Caco-2 (cell line): Measurements from ENCODE around the gene TUBA8. TPM values are rescaled to one million over a fixed set of nuclear protein-coding genes. Genes with fewer than 3 reads are reported as not detected.

ENCODE experiments used
- BruUV-seq: library from RNA; stranded (reverse); fragments of 400-500 nt; replicated peaks from 2 replicates; lab custom pipeline; 2021; lab: Mats Ljungman, UMichigan
- CTCF ChIA-PET: fragments of 300-600 bp; sonication (Branson Sonifier 250); formaldehyde crosslinking; loops from one replicate; lab custom pipeline; 2022; ENCODE audit warnings: antibody characterized with exemption; lab: Charles Lee
- POLR2A ChIA-PET: fragments of 300-600 bp; sonication (Branson Sonifier 250); formaldehyde crosslinking; loops from one replicate; lab custom pipeline; 2022; ENCODE audit warnings: antibody characterized with exemption; lab: Charles Lee
- DNase-seq, 2 experiments: peaks; one replicate each; pipeline versions ENCODE4 v3.0.0 to v3.0.0-alpha.2; 2020 to 2022
- H3K27me3 ChIP-seq: replicated peaks from 2 replicates; pipeline ENCODE4 v1.6.0; 2011; ENCODE audit warnings: low read length; ENCODE audit not compliant: control insufficient read depth, insufficient read depth
- H3K36me3 ChIP-seq: 2 replicates; pipeline ENCODE4 v1.5.1; 2011; ENCODE audit warnings: low read length; ENCODE audit not compliant: control insufficient read depth, insufficient read depth
- H3K4me1 ChIP-seq: fragments of 250-450 bp; sonication (Bioruptor Pico); 2 replicates; pipeline ENCODE4 v1.5.1; 2020; ENCODE audit warnings: mild to moderate bottlenecking
- H3K4me3 ChIP-seq: 2 replicates; pipeline ENCODE4 v1.5.1; 2011; ENCODE audit warnings: low read depth, mild to moderate bottlenecking, control low read depth, low read length
- H3K9me3 ChIP-seq: fragments of 250-450 bp; sonication (Bioruptor Pico); 2 replicates; pipeline ENCODE4 v1.5.1; 2020; ENCODE audit warnings: mild to moderate bottlenecking, moderate library complexity
- H3K27ac Mint-ChIP-seq: one replicate; pipeline ENCODE4 v1.8.0; 2022; ENCODE audit warnings: mixed read lengths; ENCODE audit not compliant: unreplicated experiment
- H3K27me3 Mint-ChIP-seq: one replicate; pipeline ENCODE4 v1.8.0; 2022; ENCODE audit warnings: mixed read lengths; ENCODE audit not compliant: insufficient read depth, unreplicated experiment
- H3K36me3 Mint-ChIP-seq: one replicate; pipeline ENCODE4 v1.8.0; 2022; ENCODE audit warnings: mild to moderate bottlenecking, mixed read lengths; ENCODE audit not compliant: insufficient read depth, unreplicated experiment
- H3K4me1 Mint-ChIP-seq: one replicate; pipeline ENCODE4 v1.8.0; 2022; ENCODE audit warnings: low read depth, mixed read lengths; ENCODE audit not compliant: unreplicated experiment
- H3K4me3 Mint-ChIP-seq: one replicate; pipeline ENCODE4 v1.8.0; 2022; ENCODE audit warnings: mild to moderate bottlenecking, moderate library complexity, mixed read lengths; ENCODE audit not compliant: unreplicated experiment
- H3K9me3 Mint-ChIP-seq: one replicate; pipeline ENCODE4 v1.8.0; 2022; ENCODE audit warnings: mixed read lengths; ENCODE audit not compliant: unreplicated experiment
- CTCF ChIP-seq, 2 experiments: fragments of 200-600 bp in 1 of 2; IDR thresholded peaks; 1 replicate in 1 of 2; 2 replicates in 1 of 2; pipeline versions ENCODE4 v1.5.1 to v1.8.0; 2011 to 2022; ENCODE audit warnings: antibody characterized with exemption in 1 of 2, control low read depth in 1 of 2, inconsistent platforms in 1 of 2, low read depth in 1 of 2, low read length in 1 of 2, mild to moderate bottlenecking in 1 of 2, moderate library complexity in 1 of 2; ENCODE audit not compliant: insufficient read depth in 1 of 2, severe bottlenecking in 1 of 2, unreplicated experiment in 1 of 2
- intact Hi-C: fragments of 100-400 bp; cut with micrococcal nuclease; formaldehyde crosslinking; loops from one replicate; pipeline ENCODE4 v1.10.0; 2022; ENCODE audit not compliant: unreplicated experiment
- total RNA-seq: library from RNA; stranded (reverse); gene quantifications from 2 replicates; pipeline ENCODE4 v1.2.3, GENCODE V29; 2022

Gene TUBA8
- total RNA-seq, 1 experiment from 2014 or later: 0.73 TPM

GRCh38 chr22:18126606-18127005 is 16.0 kb downstream of the TUBA8 start:
- H3K4me3 Mint-ChIP-seq: no peak overlapping the region
- POLR2A ChIA-PET: no interaction called here

GRCh38 chr22:18130018-18130417 is 19.4 kb downstream of the TUBA8 start:
- Histone ChIP-seq H3K9me3 (no peaks in the 10 kb centered on the region), H3K27me3 (no peaks in the 10 kb centered on the region), H3K36me3 (no peaks in the 10 kb centered on the region), H3K4me3 (no peak overlapping the region), H3K4me1 (no peaks in the 10 kb centered on the region)
- Mint-ChIP-seq H3K4me1 (no peaks in the 10 kb centered on the region), H3K4me3 (no peak overlapping the region), H3K27ac (no peak overlapping the region), H3K9me3 (no peaks in the 10 kb centered on the region), H3K36me3 (peaks cover 5% of the 10 kb centered on the region), H3K27me3 (no peaks in the 10 kb centered on the region)
- BruUV-seq: no TSS peak
- CTCF ChIA-PET: interaction anchor here (1.2 kb wide), 1 partner anchor 27 kb away, joined by 3 read pairs; no protein-coding TSS in a partner anchor
- DNase-seq: no peak
- intact Hi-C loops: no loop called here
- POLR2A ChIA-PET: no interaction called here
- no peak for TF ChIP-seq CTCF (IDR thresholded peaks at IDR 0.05; ENCODE audit: insufficient read depth in 1 of 2, low read depth in 1 of 2, low read length in 1 of 2, severe bottlenecking in 1 of 2, unreplicated experiment in 1 of 2)

More at GRCh38 chr22:18126606-18127005, 16.0 kb downstream of the TUBA8 start:
- BruUV-seq: no TSS peak
- Histone ChIP-seq H3K36me3 (no peaks in the 10 kb centered on the region), H3K4me3 (no peak overlapping the region), H3K4me1 (no peaks in the 10 kb centered on the region), H3K27me3 (no peaks in the 10 kb centered on the region), H3K9me3 (no peaks in the 10 kb centered on the region)
- no peak for TF ChIP-seq CTCF (IDR thresholded peaks at IDR 0.05; ENCODE audit: insufficient read depth in 1 of 2, low read depth in 1 of 2, low read length in 1 of 2, severe bottlenecking in 1 of 2, unreplicated experiment in 1 of 2)
- no peak overlapping the region for H3K27ac Mint-ChIP-seq
- intact Hi-C loops: no loop called here
- H3K36me3 Mint-ChIP-seq: peaks cover 2% of the 10 kb centered on the region
- no peaks in the 10 kb centered on the region for H3K4me1 Mint-ChIP-seq
- H3K27me3 Mint-ChIP-seq: no peaks in the 10 kb centered on the region
- no peaks in the 10 kb centered on the region for H3K9me3 Mint-ChIP-seq
- DNase-seq: no peak
- CTCF ChIA-PET: no interaction called here

GRCh38 chr22:18130699-18131429 is 20.3 kb downstream of the TUBA8 start:
- Mint-ChIP-seq H3K27ac (no peak overlapping the region), H3K9me3 (no peaks in the 10 kb centered on the region), H3K4me3 (no peak overlapping the region), H3K4me1 (no peaks in the 10 kb centered on the region), H3K27me3 (no peaks in the 10 kb centered on the region), H3K36me3 (peaks cover 5% of the 10 kb centered on the region)
- no peak overlapping the region for H3K4me3 ChIP-seq
- H3K4me1 ChIP-seq: no peaks in the 10 kb centered on the region
- no peaks in the 10 kb centered on the region for H3K27me3 ChIP-seq
- POLR2A ChIA-PET: interaction anchor here (0.5 kb wide), 1 partner anchor 14 kb away, joined by 4 read pairs; no protein-coding TSS in a partner anchor
- TF ChIP-seq CTCF (IDR thresholded peaks at IDR 0.05; ENCODE audit: insufficient read depth in 1 of 2, low read depth in 1 of 2, low read length in 1 of 2, severe bottlenecking in 1 of 2, unreplicated experiment in 1 of 2): no peak
- intact Hi-C loops: no loop called here
- CTCF ChIA-PET: interaction anchor here (1.2 kb wide), 1 partner anchor 26 kb away, joined by 3 read pairs; no protein-coding TSS in a partner anchor
- no peaks in the 10 kb centered on the region for H3K36me3 ChIP-seq
- H3K9me3 ChIP-seq: no peaks in the 10 kb centered on the region
- BruUV-seq: no TSS peak
- no peak for DNase-seq
